Esophagus squamous epithelium (tissue), 4 donors: ENCODE measurements around the gene ELOVL7.

Experiments used
- CTCF ChIP-seq, 6 experiments: fragments of 450-650 bp in 4 of 6; fragments of 200-600 bp in 2 of 6; sonication (generic) in 2 of 6; IDR thresholded peaks; one replicate each; pipeline ENCODE4 v1.5.1; 2016 to 2019; ENCODE audit warnings: antibody characterized with exemption in 6 of 6, mild to moderate bottlenecking in 4 of 6, moderate library complexity in 4 of 6
- POLR2A ChIP-seq, 4 donors: fragments of 450-650 bp; IDR thresholded peaks; one replicate each; pipeline ENCODE4 v1.6.1; 2017; ENCODE audit warnings: antibody characterized with exemption in 4 of 4, mild to moderate bottlenecking in 4 of 4, moderate library complexity in 3 of 4

DNA sequence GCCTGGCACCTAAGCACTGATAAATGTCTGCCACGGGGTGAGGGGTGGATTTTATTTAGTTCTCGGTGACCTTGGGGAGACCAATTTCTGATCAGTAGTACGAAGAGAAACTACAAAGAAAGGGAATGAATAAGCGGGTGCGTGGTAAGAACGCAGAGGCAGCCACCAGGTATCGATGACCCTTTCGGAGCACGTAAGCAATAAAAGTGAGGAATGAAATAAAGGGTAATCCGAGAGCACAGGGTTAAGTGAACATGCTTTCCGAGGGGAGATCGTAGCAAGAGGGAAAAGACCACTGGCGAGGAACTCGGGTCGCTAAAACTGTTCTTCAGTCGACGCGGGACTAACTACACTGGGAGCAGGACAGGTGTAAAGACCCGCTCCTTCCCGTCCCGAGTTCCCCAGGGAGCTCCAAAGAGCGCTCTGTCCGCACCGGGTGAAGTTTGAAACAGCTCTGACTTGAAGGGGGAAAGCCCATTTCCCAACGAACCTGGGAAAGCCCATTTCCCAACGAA, 1.1 kb downstream of the ELOVL7 start:
- TF ChIP-seq POLR2A (IDR thresholded peaks at IDR 0.05) = no peak
- no peak for TF ChIP-seq CTCF (IDR thresholded peaks at IDR 0.05)
